HTR-8/SVneo (cell line): ENCODE results near the gene BIVM.

Experiments
- DNase-seq: peaks from one replicate; pipeline ENCODE4 v3.0.0; 2011; ENCODE audit warnings: low spot score, mixed read lengths; ENCODE audit not compliant: insufficient read length
- FAIRE-seq: peaks from 2 replicates; lab custom pipeline; 2011; peaks lifted over from hg19 to GRCh38; lab: Jason Lieb, UNC

The BIVM gene

GRCh38 chr13:102781591-102781990, 17.3 kb upstream of the BIVM start:
- no peak for DNase-seq
- FAIRE-seq = no peak

GRCh38 chr13:102784483-102784882, 14.4 kb upstream of the BIVM start:
- FAIRE-seq (no peak), DNase-seq (no peak)

GRCh38 chr13:102788683-102789082, 10.2 kb upstream of the BIVM start:
- DNase-seq (no peak), FAIRE-seq (no peak)

- DNase-seq = no peak
- FAIRE-seq = no peak
Measured at GRCh38 chr13:102792396-102792795, 6.5 kb upstream of the BIVM start.

GRCh38 chr13:102793611-102794355, 5.1 kb upstream of the BIVM start:
- FAIRE-seq (no peak), DNase-seq (no peak)

- FAIRE-seq (no peak), DNase-seq (no peak)
Measured at GRCh38 chr13:102799426-102800144, 666 bp downstream of the BIVM start.

GRCh38 chr13:102800145-102801041, 1.5 kb downstream of the BIVM start:
- no peak for FAIRE-seq

GRCh38 chr13:102805680-102806079, 6.8 kb downstream of the BIVM start:
- no peak for FAIRE-seq
- no peak for DNase-seq

More at GRCh38 chr13:102800145-102801041, 1.5 kb downstream of the BIVM start:
- DNase-seq = peak; percentile 62

- no peak for FAIRE-seq
- no peak for DNase-seq
Measured at GRCh38 chr13:102807699-102808098, 8.8 kb downstream of the BIVM start.

GRCh38 chr13:102812611-102813287, 13.8 kb downstream of the BIVM start:
- DNase-seq = no peak

GRCh38 chr13:102814025-102814607, 15.2 kb downstream of the BIVM start:
- no peak for FAIRE-seq
- no peak for DNase-seq

More at GRCh38 chr13:102812611-102813287, 13.8 kb downstream of the BIVM start:
- no peak for FAIRE-seq

GRCh38 chr13:102814793-102815192, 15.9 kb downstream of the BIVM start:
- DNase-seq (no peak), FAIRE-seq (no peak)

GRCh38 chr13:102815788-102816187, 16.9 kb downstream of the BIVM start:
- no peak for FAIRE-seq

GRCh38 chr13:102816708-102817107, 17.8 kb downstream of the BIVM start:
- FAIRE-seq (no peak), DNase-seq (no peak)

More at GRCh38 chr13:102815788-102816187, 16.9 kb downstream of the BIVM start:
- no peak for DNase-seq

GRCh38 chr13:102817241-102817640, 18.3 kb downstream of the BIVM start:
- DNase-seq = no peak
- FAIRE-seq = no peak

- FAIRE-seq (no peak), DNase-seq (no peak)
Measured at GRCh38 chr13:102817907-102818306, 19.0 kb downstream of the BIVM start.

- no peak for DNase-seq
- no peak for FAIRE-seq
Measured at GRCh38 chr13:102825400-102825799, 26.5 kb downstream of the BIVM start.

- FAIRE-seq (no peak), DNase-seq (peak; percentile 26)
Measured at GRCh38 chr13:102825921-102826706, 27.2 kb downstream of the BIVM start.

GRCh38 chr13:102830646-102831045, 31.7 kb downstream of the BIVM start:
- DNase-seq = no peak
- FAIRE-seq = no peak
